ENCODE data around the gene CUBN.
"Not testable (repeated sequence)": the region's sequence is repeated elsewhere in the genome, so short reads cannot be mapped to it uniquely, and the experiment has no call there.

CUBN gene

DNA sequence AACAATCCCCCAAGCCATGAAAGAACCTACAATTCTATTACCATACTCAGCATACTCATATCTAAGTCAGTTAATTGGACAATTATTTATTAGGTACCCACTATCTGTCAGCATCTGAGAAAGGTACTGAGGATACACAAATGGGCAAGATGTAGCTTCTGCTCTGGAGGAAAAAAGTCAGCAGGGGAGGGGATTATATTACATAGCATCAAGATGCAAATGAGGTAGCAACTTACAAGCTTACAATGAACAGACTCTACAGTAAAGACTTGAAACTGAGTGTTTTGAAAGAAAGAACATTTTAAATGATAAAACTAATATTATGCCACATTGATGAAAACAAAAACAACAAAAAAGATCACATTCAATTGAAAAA, 10.8 kb upstream of the CUBN start:
- DNase-seq (ENCODE audit: low spot score) = no peak

DNA sequence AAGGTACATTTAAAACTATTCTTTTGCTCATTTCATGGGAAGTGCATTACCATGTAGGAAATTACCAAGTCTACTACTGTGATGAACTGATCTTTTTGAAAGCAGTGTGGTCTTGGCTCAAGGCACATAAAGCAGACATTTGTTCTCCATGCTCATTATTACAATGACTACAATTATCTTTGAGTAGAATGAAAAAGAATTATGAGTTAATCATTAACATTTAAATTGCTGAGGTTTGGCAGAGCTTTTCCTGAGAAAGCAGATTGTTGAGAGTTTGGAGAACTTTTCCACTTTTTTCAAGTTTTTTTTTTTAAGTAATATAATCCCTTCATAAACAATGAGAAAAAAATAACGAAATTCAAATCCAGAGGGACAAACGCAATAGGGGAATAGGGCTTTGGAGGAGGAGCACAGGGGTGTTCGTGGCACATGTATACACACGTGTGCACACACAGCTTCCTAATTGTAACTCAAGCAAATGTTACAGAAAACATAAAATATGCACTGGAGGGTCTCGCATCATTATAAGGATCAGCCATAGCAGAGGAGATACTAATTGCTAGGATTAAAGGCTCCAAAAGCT, 8.9 kb upstream of the CUBN start:
- DNase-seq (ENCODE audit: low spot score) = no peak

- no peak for DNase-seq (ENCODE audit: low spot score)
These were observed 5.2 kb upstream of the CUBN start for GRCh38 chr10:17134737-17135260.

- DNase-seq (ENCODE audit: low spot score) = no peak
These were observed 4.7 kb upstream of the CUBN start for GRCh38 chr10:17134282-17134681.

DNA sequence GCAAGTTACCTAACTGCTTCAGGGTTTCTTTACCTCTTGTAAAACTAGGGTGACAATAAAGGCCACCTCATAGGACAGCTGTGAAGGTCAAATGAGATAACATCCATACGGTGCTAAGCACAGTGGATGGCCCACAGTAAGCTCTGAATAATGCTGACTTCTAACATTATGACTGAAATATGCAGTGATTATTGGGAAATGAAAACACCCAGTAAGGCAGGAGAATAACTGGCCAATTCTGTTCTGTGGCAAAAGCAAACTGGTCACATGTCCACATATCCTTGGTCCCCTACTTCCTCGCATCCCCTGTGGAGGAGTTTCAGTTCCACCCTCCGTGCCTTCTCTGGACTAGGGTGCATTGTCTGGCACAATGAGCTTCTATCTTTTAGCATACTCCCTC, 1.4 kb downstream of the CUBN start:
- no peak for DNase-seq (ENCODE audit: low spot score)

GRCh38 chr10:17126327-17126726, 3.3 kb downstream of the CUBN start:
- DNase-seq (ENCODE audit: low spot score) = no peak

GRCh38 chr10:17125206-17125893, 4.3 kb downstream of the CUBN start:
- no peak for DNase-seq (ENCODE audit: low spot score)

- DNase-seq (ENCODE audit: low spot score) = no peak
These were observed 5.7 kb downstream of the CUBN start for GRCh38 chr10:17123961-17124360.

DNA sequence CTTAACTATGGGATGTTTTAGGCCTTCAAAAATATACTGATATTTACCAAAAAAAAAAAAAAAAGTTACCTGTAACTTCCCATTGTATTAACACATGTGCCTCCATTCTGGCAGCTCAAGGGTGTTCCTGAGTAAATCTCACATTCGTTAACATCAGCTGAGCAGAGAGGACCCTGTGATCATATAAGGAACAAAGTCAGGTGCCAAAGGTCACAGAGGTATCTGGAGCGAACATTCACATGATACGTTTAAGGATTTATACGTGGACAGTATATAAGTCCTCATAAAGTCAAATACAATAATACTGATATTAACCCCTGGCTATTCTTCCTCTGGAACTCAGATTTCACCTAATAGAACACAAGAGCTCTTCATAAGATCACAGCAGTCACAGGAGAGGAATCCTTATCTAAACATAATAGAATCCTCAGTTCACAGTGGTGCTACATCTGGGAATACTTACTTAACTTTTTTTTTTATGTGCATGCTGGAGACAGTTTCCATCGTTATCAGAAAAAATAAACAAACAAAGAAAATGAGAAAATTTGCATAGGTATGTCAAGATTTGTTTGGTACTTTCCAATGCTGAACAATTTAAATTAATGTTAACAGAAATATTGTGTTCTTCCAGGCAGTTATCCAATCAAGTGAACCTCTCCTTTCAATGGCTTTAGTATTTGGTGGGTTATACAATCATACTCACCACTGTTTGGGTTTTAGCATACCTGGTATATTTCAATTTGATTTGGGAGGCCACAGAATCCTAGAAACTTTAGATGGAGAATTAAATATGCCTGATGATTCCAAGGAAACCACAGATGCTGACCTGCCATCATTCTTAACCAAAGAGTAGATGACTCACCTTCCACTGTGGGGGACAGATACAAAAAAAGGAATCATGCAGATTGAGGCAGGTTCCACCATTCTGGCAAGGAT, 6.6 kb downstream of the CUBN start:
- no peak for DNase-seq (ENCODE audit: low spot score)

- DNase-seq (ENCODE audit: low spot score) = no peak
These were observed 7.6 kb downstream of the CUBN start for GRCh38 chr10:17122052-17122451.

- DNase-seq (ENCODE audit: low spot score) = no peak
These were observed 8.9 kb downstream of the CUBN start for GRCh38 chr10:17120694-17121093.

DNA sequence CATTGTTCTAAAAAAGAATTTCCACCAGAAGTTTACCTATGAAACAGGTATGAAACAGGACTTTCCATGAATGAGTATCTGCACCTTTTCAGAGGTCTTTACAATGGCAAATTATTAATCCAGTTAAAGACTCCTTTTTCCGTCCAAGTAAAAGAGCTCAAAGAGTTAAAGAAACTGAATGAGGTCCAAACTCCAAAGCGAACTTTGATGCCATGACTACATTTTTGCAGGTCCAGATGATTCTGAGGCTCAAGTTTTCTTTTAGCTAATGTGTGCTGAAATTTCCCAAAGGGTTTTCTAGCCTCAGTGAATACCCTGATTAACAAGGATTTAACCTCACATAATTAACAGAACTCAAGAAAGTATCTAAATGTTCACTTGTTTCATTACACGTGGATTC, 9.8 kb downstream of the CUBN start:
- no peak for DNase-seq (ENCODE audit: low spot score)

DNA sequence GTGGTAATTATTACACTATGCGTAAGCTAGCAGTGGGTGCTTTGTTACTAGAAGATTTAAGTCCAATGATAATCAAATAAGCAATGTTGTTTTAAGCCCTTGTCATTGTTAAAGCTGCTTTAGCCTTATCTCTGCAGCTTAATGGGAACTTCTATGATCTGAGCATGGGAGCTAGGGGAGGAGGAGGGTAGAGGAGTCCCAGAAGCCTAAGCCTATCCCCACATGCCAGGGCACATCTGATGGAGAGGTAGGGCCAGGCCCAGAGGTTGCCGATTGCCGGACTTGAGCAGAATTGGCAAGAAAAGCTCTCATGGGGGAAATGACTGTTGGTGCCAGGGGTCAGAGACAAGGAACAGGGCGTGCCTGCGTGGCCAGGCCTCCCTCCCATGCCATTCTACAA, 13.4 kb downstream of the CUBN start:
- no peak for DNase-seq (ENCODE audit: low spot score)

- no peak for DNase-seq (ENCODE audit: low spot score)
These were observed 13.9 kb downstream of the CUBN start for GRCh38 chr10:17115683-17116082.

GRCh38 chr10:17114878-17115444, 14.7 kb downstream of the CUBN start:
- not testable (repeated sequence) for DNase-seq (ENCODE audit: low spot score)

GRCh38 chr10:17113889-17114540, 15.6 kb downstream of the CUBN start:
- DNase-seq (ENCODE audit: low spot score) = no peak

DNA sequence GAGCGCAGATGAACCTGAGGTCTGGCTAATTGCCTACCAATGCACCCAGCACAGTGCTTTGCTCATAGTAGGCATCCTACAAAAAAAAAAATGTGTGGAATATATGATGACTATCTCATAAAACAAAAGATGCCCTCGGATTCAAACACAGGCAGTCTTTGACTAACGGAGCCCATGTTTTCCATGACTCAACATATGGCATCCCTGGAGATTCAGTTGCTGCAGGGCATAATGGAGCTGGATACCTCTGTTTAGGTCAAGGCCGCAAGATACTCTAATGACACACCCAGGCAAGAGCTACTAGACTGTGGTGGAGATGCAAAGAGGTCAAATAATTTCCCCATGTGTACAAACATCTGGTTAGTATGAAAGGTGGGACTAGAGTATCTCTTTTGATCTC, 16.3 kb downstream of the CUBN start:
- DNase-seq (ENCODE audit: low spot score) = no peak

GRCh38 chr10:17112566-17112965, 17.0 kb downstream of the CUBN start:
- no peak for DNase-seq (ENCODE audit: low spot score)

GRCh38 chr10:17109475-17110207, 20.0 kb downstream of the CUBN start:
- DNase-seq (ENCODE audit: low spot score) = peak; percentile 22

GRCh38 chr10:17109046-17109445, 20.6 kb downstream of the CUBN start:
- no peak for DNase-seq (ENCODE audit: low spot score)

- no peak for DNase-seq (ENCODE audit: low spot score)
These were observed 22.6 kb downstream of the CUBN start for GRCh38 chr10:17106991-17107390.

All from CD4-positive, alpha-beta T cell treated with Interleukin-2 at 100 ng/mL for 4 hours (primary cell).